T-cell (primary cell): ENCODE data around the gene KCNJ2. TPM values are rescaled to one million over a fixed set of nuclear protein-coding genes. Genes with fewer than 3 reads are reported as not detected.

Experiments used
- ATAC-seq, 4 experiments: fragments of 200-7000 bp in 3 of 4; fragments of 150-1000 bp in 1 of 4; cut with Tn5 transposase; replicated peaks in 1 of 4; 1 replicate in 3 of 4; 2 replicates in 1 of 4; pipeline ENCODE4 v1.10.0; 2021; ENCODE audit warnings: moderate library complexity in 3 of 4, mild to moderate bottlenecking in 2 of 4, moderate number of reproducible peaks in 1 of 4
- CTCF ChIA-PET, 2 donors: fragments of 300-600 bp; sonication (Branson Sonifier 250); formaldehyde crosslinking; loops; one replicate each; lab custom pipeline; 2022; ENCODE audit warnings: antibody characterized with exemption in 2 of 2; lab: Charles Lee
- POLR2A ChIA-PET, 2 donors: fragments of 300-600 bp; sonication (Branson Sonifier 250); formaldehyde crosslinking; loops; one replicate each; lab custom pipeline; 2022; ENCODE audit warnings: antibody characterized with exemption in 2 of 2; lab: Charles Lee
- DNase-seq, 35 experiments: peaks; one replicate each; pipeline versions ENCODE4 v3.0.0 to v3.0.0-alpha.2; 2013 to 2023
- H3K27ac ChIP-seq: one replicate; pipeline ENCODE4 v1.5.1; 2013; ENCODE audit warnings: low read length
- H3K27me3 ChIP-seq, 2 experiments: replicated peaks in 1 of 2; 1 replicate in 1 of 2; 2 replicates in 1 of 2; pipeline versions ENCODE4 v1.6.1 to v1.7.0; 2013; ENCODE audit warnings: low read length in 1 of 2, mixed read lengths in 1 of 2; ENCODE audit not compliant: control insufficient read depth in 2 of 2, insufficient read depth in 2 of 2; ENCODE audit errors: extremely low read depth in 1 of 2
- H3K36me3 ChIP-seq, 2 donors: 1 replicate in 1 of 2; 2 replicates in 1 of 2; pipeline versions ENCODE4 v1.6.1 to v1.7.0; 2013; ENCODE audit warnings: low read length in 1 of 2; ENCODE audit not compliant: control insufficient read depth in 2 of 2, insufficient read depth in 1 of 2; ENCODE audit errors: extremely low read depth in 1 of 2
- H3K4me1 ChIP-seq, 2 experiments: 1 replicate in 1 of 2; 2 replicates in 1 of 2; pipeline versions ENCODE4 v1.6.1 to v1.7.0; 2013; ENCODE audit warnings: low read length in 2 of 2, mixed read lengths in 1 of 2; ENCODE audit not compliant: insufficient read depth in 2 of 2, control insufficient read depth in 1 of 2; ENCODE audit errors: extremely low read depth in 1 of 2
- H3K4me3 ChIP-seq, 2 donors: 1 replicate in 1 of 2; 2 replicates in 1 of 2; pipeline versions ENCODE4 v1.5.1 to v1.7.0; 2013; ENCODE audit warnings: mild to moderate bottlenecking in 2 of 2, low read length in 1 of 2, moderate library complexity in 1 of 2; ENCODE audit not compliant: control insufficient read depth in 1 of 2; ENCODE audit errors: extremely low read depth in 1 of 2
- H3K9me3 ChIP-seq: 2 replicates; pipeline ENCODE4 v1.7.0; 2013
- H3K27ac Mint-ChIP-seq, 2 donors: one replicate each; pipeline ENCODE4 v1.8.0; 2020 to 2021; ENCODE audit warnings: mild to moderate bottlenecking in 2 of 2, mixed read lengths in 2 of 2
- H3K27me3 Mint-ChIP-seq, 2 donors: one replicate each; pipeline ENCODE4 v1.8.0; 2021 to 2022; ENCODE audit warnings: mixed read lengths in 2 of 2
- H3K36me3 Mint-ChIP-seq: one replicate; pipeline ENCODE4 v1.8.0; 2021; ENCODE audit warnings: mixed read lengths
- H3K4me1 Mint-ChIP-seq, 3 donors: one replicate each; pipeline ENCODE4 v1.8.0; 2020 to 2022; ENCODE audit warnings: mixed read lengths in 3 of 3, mild to moderate bottlenecking in 1 of 3
- H3K4me3 Mint-ChIP-seq, 3 donors: one replicate each; pipeline ENCODE4 v1.8.0; 2020 to 2022; ENCODE audit warnings: mild to moderate bottlenecking in 3 of 3, mixed read lengths in 3 of 3, moderate library complexity in 3 of 3
- H3K9me3 Mint-ChIP-seq, 3 donors: one replicate each; pipeline ENCODE4 v1.8.0; 2020 to 2022; ENCODE audit warnings: mixed read lengths in 3 of 3
- WGBS: methylation state at CpG from one replicate; pipeline ENCODE4 v1.1.5; 2013; ENCODE audit warnings: missing lambda C conversion rate; ENCODE audit not compliant: insufficient coverage; 5-methylcytosine and 5-hydroxymethylcytosine counted together
- total RNA-seq, 35 experiments: library from RNA in 6 of 35; stranded (reverse) in 6 of 35; fragments of 120-200 nt in 1 of 35; gene quantifications; one replicate each; pipeline versions ENCODE4 v1.2.1 to v1.2.4 and lab custom pipeline; 2013 to 2026

The KCNJ2 gene
- total RNA-seq, 5 donors from 2014 or later (not counting 1 experiment from before 2014, with no cell fraction given): 0.07 to 0.09 TPM; not detected in 3

GRCh38 chr17:70166615-70167014 lies 2.7 kb upstream of the KCNJ2 start:
- Mint-ChIP-seq H3K27me3 (peaks cover 45 to 46% of the 10 kb centered on the region in 2 donors), H3K9me3 (no peaks in the 10 kb centered on the region), H3K36me3 (no peaks in the 10 kb centered on the region), H3K4me3 (no peak overlapping the region), H3K27ac (no peak overlapping the region), H3K4me1 (peaks cover 16 to 20% (median 16%) of the 10 kb centered on the region in 3 donors)
- no peaks in the 10 kb centered on the region for H3K9me3 ChIP-seq
- POLR2A ChIA-PET: no interaction called here
- no peak for ATAC-seq
- peaks cover 5 to 17% of the 10 kb centered on the region in 2 experiments for H3K4me1 ChIP-seq
- WGBS: 67% methylated on average over 1 of the region's 4 CpGs
- DNase-seq: no peak
- no peak overlapping the region for H3K27ac ChIP-seq
- peaks cover 2 to 16% of the 10 kb centered on the region in 2 experiments for H3K27me3 ChIP-seq
- CTCF ChIA-PET: no interaction called here
- H3K36me3 ChIP-seq: no peaks in the 10 kb centered on the region
- H3K4me3 ChIP-seq: no peak overlapping the region

- H3K27me3 ChIP-seq: peaks cover 2 to 16% of the 10 kb centered on the region in 2 experiments
- no peak overlapping the region for H3K27ac ChIP-seq
- DNase-seq (peak in 1 of 35 experiments; percentile 14), ATAC-seq (no peak)
- H3K4me1 Mint-ChIP-seq: peaks cover 16 to 20% (median 16%) of the 10 kb centered on the region in 3 donors
- H3K4me3 ChIP-seq: peak overlapping the region; percentile 20 to 68
- CTCF ChIA-PET: no interaction called here
- H3K36me3 ChIP-seq: no peaks in the 10 kb centered on the region
- H3K36me3 Mint-ChIP-seq: no peaks in the 10 kb centered on the region
- no peak overlapping the region for H3K27ac Mint-ChIP-seq
- H3K27me3 Mint-ChIP-seq: peaks cover 49 to 58% of the 10 kb centered on the region in 2 donors
- H3K4me3 Mint-ChIP-seq: peak overlapping the region; percentile 59 to 81 (median 67)
- no peaks in the 10 kb centered on the region for H3K9me3 Mint-ChIP-seq
- POLR2A ChIA-PET: no interaction called here
- H3K4me1 ChIP-seq: peaks cover 5 to 17% of the 10 kb centered on the region in 2 experiments
- no peaks in the 10 kb centered on the region for H3K9me3 ChIP-seq
- WGBS: 4% methylated on average over 30 of the region's 45 CpGs
These were observed 1.0 kb upstream of the KCNJ2 start for GRCh38 chr17:70168044-70168976.

GRCh38 chr17:70169709-70170597 lies 621 bp downstream of the KCNJ2 start:
- POLR2A ChIA-PET: no interaction called here
- H3K4me3 ChIP-seq: peak overlapping the region in 1 of 2 donors; percentile 68
- H3K4me1 Mint-ChIP-seq: peaks cover 16 to 20% (median 16%) of the 10 kb centered on the region in 3 donors

GRCh38 chr17:70171159-70171558 lies 1.8 kb downstream of the KCNJ2 start:
- ChIA-PET CTCF (interaction anchor here in 1 of 2 donors (0.5 kb wide), 1 partner anchor 23 kb away, joined by 4 read pairs; no protein-coding TSS in a partner anchor), POLR2A (no interaction called here)
- DNase-seq (no peak), ATAC-seq (no peak)
- peaks cover 2 to 16% of the 10 kb centered on the region in 2 experiments for H3K27me3 ChIP-seq
- Mint-ChIP-seq H3K4me1 (peaks cover 16 to 20% (median 16%) of the 10 kb centered on the region in 3 donors), H3K36me3 (no peaks in the 10 kb centered on the region), H3K9me3 (peaks cover 0 to 6% (median 0%) of the 10 kb centered on the region in 3 donors), H3K27me3 (peaks cover 46 to 54% of the 10 kb centered on the region in 2 donors), H3K4me3 (no peak overlapping the region), H3K27ac (no peak overlapping the region)
- no peak overlapping the region for H3K4me3 ChIP-seq
- H3K9me3 ChIP-seq: no peaks in the 10 kb centered on the region
- WGBS: 100% methylated on average over 1 of the region's 5 CpGs
- H3K4me1 ChIP-seq: peaks cover 5 to 17% of the 10 kb centered on the region in 2 experiments
- H3K27ac ChIP-seq: no peak overlapping the region
- no peaks in the 10 kb centered on the region for H3K36me3 ChIP-seq

More at GRCh38 chr17:70169709-70170597, 621 bp downstream of the KCNJ2 start:
- no peaks in the 10 kb centered on the region for H3K9me3 ChIP-seq
- WGBS: 9% methylated on average over 16 of the region's 24 CpGs
- DNase-seq: no peak
- peaks cover 5 to 17% of the 10 kb centered on the region in 2 experiments for H3K4me1 ChIP-seq
- Mint-ChIP-seq H3K36me3 (no peaks in the 10 kb centered on the region), H3K27ac (no peak overlapping the region), H3K4me3 (peak overlapping the region; percentile 2 to 76 (median 42)), H3K27me3 (peaks cover 46 to 57% of the 10 kb centered on the region in 2 donors), H3K9me3 (no peaks in the 10 kb centered on the region)
- H3K36me3 ChIP-seq: no peaks in the 10 kb centered on the region
- ATAC-seq: peak in 1 of 4 experiments; percentile 10
- H3K27ac ChIP-seq: no peak overlapping the region
- peaks cover 2 to 16% of the 10 kb centered on the region in 2 experiments for H3K27me3 ChIP-seq
- CTCF ChIA-PET: no interaction called here

- peaks cover 42 to 46% of the 10 kb centered on the region in 2 donors for H3K27me3 Mint-ChIP-seq
- Histone ChIP-seq H3K27me3 (peaks cover 2 to 16% of the 10 kb centered on the region in 2 experiments), H3K9me3 (no peaks in the 10 kb centered on the region), H3K27ac (no peak overlapping the region), H3K4me1 (peaks cover 5 to 17% of the 10 kb centered on the region in 2 experiments), H3K4me3 (no peak overlapping the region), H3K36me3 (no peaks in the 10 kb centered on the region)
- H3K27ac Mint-ChIP-seq: no peak overlapping the region
- ChIA-PET POLR2A (no interaction called here), CTCF (no interaction called here)
- DNase-seq (no peak), ATAC-seq (no peak)
- no peaks in the 10 kb centered on the region for H3K36me3 Mint-ChIP-seq
- WGBS: no CpG with 5 or more reads among the region's 2 CpGs
- H3K4me1 Mint-ChIP-seq: peaks cover 16 to 20% (median 16%) of the 10 kb centered on the region in 3 donors
- peaks cover 0 to 6% (median 0%) of the 10 kb centered on the region in 3 donors for H3K9me3 Mint-ChIP-seq
- no peak overlapping the region for H3K4me3 Mint-ChIP-seq
These were observed 3.1 kb downstream of the KCNJ2 start for GRCh38 chr17:70172449-70172848.

- ATAC-seq: no peak
- no peak overlapping the region for H3K27ac ChIP-seq
- DNase-seq: no peak
- no peak overlapping the region for H3K4me3 ChIP-seq
- peaks cover 2 to 16% of the 10 kb centered on the region in 2 experiments for H3K27me3 ChIP-seq
- H3K4me1 Mint-ChIP-seq: peaks cover 16 to 18% (median 16%) of the 10 kb centered on the region in 3 donors
- H3K9me3 Mint-ChIP-seq: peaks cover 0 to 6% (median 0%) of the 10 kb centered on the region in 3 donors
- H3K4me3 Mint-ChIP-seq: no peak overlapping the region
- no CpG with 5 or more reads among the region's 2 CpGs for WGBS
- H3K27ac Mint-ChIP-seq: no peak overlapping the region
- H3K9me3 ChIP-seq: no peaks in the 10 kb centered on the region
- H3K36me3 ChIP-seq: no peaks in the 10 kb centered on the region
- POLR2A ChIA-PET: no interaction called here
- no peaks in the 10 kb centered on the region for H3K36me3 Mint-ChIP-seq
- H3K27me3 Mint-ChIP-seq: peaks cover 38 to 42% of the 10 kb centered on the region in 2 donors
- peaks cover 4 to 16% of the 10 kb centered on the region in 2 experiments for H3K4me1 ChIP-seq
- CTCF ChIA-PET: no interaction called here
These were observed 3.6 kb downstream of the KCNJ2 start for GRCh38 chr17:70172923-70173322.
